GM18526 (cell line): ENCODE results near the gene HOXA10.

Source experiments
- POLR2A ChIP-seq: IDR thresholded peaks from 3 replicates; pipeline ENCODE4 v1.6.1; 2011; ENCODE audit not compliant: insufficient read length; ENCODE audit errors: extremely low read depth

Gene HOXA10

GRCh38 chr7:27152816-27153442, 21.2 kb downstream of the HOXA10 start:
- TF ChIP-seq POLR2A: no peak

GRCh38 chr7:27151931-27152815, 21.9 kb downstream of the HOXA10 start, which contains the start of gene HOXA3:
TSS of gene HOXA3 (minus strand) at chr7:27152583. CDS start at chr7:27110640, 41,943 bp downstream.
- TF ChIP-seq POLR2A: no peak

DNA sequence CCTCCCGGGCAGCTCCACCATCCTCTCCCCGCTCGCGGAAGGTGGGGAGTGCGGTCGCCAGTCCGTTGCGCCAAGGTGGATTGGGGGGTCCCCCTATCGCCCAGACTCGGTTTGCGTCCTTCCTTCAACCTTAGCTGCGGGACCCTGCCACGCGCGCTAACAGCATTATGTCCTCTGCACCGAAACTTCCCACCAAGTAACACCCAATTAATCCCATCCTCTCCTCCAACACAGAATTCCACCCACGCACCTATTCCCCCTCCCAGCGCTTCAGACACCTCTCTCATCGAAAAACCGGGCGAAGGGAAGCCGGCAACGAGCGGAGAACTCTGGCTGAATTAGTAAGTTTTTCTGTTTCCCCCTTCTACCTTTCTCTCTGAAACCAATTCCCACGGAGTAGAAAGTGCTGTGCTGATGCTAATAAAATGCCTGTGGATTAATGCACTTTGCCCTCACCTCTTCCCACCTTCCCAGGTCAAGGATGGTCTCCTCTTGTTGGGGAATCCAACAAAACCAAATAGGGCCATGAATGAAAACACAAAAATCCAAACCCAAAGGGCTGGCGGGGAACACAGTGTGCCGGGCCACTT, 22.7 kb downstream of the HOXA10 start:
- no peak for TF ChIP-seq POLR2A

DNA sequence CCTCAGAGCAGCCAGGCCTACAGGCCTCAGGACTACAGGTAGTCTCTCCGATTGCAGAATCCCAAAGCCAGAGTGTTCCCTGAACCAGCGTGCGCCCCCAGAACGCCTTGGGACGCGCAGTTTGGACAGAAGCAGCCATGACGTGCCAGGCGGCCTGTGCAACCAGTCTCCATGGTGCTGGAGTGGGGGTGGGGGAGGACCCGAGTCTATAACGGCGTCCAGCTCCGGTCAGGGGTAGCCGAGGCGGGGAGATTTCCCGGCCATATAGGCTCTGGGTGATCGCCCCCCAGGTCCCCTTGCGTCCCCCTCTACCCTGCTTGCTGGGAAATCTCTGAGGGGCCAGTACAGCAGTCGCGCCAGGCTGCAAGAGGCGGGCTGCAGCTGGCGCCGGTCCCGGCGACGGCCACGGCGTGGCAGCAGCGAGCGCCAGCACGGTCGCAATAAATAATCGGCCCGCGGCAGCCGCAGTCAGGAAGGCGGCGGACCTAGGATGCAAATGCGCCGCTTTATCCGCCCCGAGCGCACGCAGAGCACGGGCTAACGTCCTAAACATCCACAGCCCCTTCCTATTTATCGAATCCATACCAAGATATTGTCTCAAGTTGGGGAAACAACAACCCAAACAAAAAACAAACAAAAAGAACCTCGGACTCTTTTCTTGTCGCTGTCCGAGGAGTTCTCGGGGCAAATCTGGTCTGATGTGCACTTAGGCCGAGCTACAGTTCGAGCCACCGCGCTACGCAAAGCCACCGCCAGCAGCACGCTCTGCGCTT, 23.4 kb downstream of the HOXA10 start:
- TF ChIP-seq POLR2A: no peak

DNA sequence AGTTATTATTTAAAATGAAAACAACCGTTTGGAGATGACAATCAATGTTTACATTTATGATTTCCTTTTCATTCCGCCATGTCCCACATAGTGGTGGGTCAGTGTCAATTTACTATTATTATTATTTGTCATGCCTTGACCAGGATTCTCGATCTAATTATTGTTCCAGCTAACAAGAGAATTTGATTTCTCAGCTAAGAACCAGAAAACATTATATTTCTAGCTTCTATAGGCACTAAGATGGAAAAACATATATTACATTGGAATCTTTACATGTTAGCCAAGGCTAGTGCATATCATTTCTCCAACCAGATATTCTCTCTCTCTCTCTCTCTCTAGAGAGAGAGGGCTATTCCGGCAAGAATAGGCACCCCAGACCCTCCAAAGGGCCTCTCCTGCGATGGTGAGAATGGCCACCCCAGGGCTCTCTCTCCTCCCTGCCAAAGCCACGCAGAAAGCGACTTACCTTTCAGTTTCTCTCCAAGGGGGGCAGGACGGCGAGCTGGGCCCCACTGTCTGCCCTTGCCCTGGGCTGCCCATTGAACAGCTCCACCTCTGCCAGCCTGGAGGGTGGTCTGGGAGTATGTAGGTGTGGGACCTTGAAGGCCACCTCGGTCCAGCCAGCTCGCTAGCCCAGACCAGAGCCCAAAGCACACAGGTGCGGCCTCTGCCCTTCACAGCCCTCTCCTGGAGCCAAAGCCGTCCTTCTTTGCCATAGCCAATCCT, 24.1 kb downstream of the HOXA10 start:
- TF ChIP-seq POLR2A: no peak

DNA sequence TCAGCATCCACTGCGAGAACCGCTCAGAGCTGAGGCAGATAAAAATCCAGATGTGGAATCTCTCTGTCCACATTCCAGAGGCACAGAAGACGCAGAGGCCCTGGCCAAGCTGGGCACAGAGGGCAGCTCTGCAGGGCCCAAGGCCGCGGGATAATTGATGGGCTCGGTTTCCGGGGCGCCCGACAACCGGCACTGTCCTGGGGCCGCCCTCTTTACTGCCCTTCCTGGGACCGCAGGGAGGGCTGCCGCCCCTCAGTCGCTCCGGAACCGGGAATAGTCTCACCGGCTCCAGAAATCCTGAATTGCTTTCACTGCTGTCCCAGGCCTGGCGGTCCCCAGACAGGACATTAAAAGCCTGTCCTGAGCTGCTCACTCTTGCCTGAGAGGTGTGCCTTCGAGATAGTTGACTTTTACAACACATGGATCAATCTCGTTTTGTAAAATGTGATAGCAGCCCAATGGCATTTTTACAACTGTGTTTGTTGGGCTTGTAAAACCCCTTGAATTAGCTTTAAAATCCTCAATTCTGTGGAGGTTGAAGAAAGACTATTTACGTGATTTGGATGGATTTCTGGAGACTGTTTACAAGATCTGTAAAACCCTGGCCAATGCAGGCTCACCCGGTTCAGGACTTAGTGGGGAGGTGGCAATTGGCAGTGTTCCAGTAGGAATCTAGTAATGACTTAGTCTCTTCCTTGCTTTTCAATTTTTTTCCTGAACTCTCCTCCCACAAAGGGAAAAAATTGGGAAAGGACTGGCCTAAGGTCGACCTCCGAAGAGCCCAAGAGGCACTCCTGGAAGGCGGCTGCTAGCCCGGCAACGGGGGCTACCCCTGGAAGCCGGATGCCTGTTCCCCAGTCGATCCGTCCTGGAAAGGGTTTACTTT, 25.1 kb downstream of the HOXA10 start:
- TF ChIP-seq POLR2A: no peak

DNA sequence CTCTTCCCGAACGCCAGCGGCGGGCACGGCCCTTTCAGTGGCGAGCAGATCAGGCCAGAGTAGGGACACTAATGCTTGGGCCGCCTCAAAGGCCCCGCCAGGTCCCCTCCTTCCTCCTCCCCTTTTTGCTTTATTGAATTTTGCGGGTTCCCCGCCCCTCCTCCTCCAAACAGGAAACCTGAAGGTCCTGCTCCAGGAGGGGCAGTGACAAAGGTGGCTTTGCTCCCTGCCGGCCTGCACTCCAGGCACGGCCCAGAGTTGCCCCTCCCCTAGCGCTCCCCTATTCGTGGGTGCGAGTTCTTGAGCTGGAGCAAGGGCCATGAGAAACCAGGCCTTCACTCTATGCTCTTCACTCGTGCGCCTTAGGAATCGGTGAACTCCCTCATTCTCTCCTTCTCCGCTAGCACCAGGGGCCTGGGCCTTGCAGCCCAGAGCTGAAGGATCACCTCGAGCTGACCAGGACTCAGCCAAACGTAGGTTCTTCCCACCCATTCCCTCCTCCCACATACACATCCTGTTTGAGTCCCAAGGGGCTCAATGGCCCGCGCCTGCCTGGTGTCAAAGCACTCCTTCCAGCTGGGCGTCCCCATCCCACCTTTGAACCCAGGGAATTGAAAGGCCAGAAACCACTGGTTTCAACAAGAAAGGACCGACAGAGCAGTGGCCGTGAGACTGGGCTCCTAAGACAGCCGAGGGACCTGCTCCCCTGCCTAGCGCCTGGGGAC, 25.9 kb downstream of the HOXA10 start:
- no peak for TF ChIP-seq POLR2A

GRCh38 chr7:27147199-27148030, 26.7 kb downstream of the HOXA10 start, which contains the start of gene HOXA6:
TSS of gene HOXA6 (minus strand) at chr7:27147774. CDS start at chr7:27147749, 25 bp downstream.
- TF ChIP-seq POLR2A: no peak

- TF ChIP-seq POLR2A: no peak
Observed at GRCh38 chr7:27146491-27147198, 27.5 kb downstream of the HOXA10 start.

- TF ChIP-seq POLR2A: no peak
Observed at GRCh38 chr7:27145914-27146412, 28.2 kb downstream of the HOXA10 start.
